Nephron progenitor cell (in vitro differentiated cells): Measurements from ENCODE around the gene UBLCP1.
"Not testable (repeated sequence)": the region's sequence is repeated elsewhere in the genome, so short reads cannot be mapped to it uniquely, and the experiment has no call there.

Experiments
- DNase-seq: peaks from one replicate; pipeline ENCODE4 v3.0.0; 2021
- H3K27ac Mint-ChIP-seq: 2 replicates; pipeline ENCODE4 v1.8.0; 2021; ENCODE audit warnings: mild to moderate bottlenecking, moderate library complexity, mixed read lengths
- H3K27me3 Mint-ChIP-seq: 2 replicates; pipeline ENCODE4 v1.8.0; 2021; ENCODE audit warnings: mild to moderate bottlenecking, low read depth, mixed read lengths; ENCODE audit not compliant: poor library complexity
- H3K36me3 Mint-ChIP-seq: 2 replicates; pipeline ENCODE4 v1.8.0; 2021; ENCODE audit warnings: low read depth, mixed read lengths
- H3K4me1 Mint-ChIP-seq: 2 replicates; pipeline ENCODE4 v1.8.0; 2021; ENCODE audit warnings: mixed read lengths
- H3K4me3 Mint-ChIP-seq: 2 replicates; pipeline ENCODE4 v1.8.0; 2021; ENCODE audit warnings: mild to moderate bottlenecking, moderate library complexity, mixed read lengths
- H3K9me3 Mint-ChIP-seq: 2 replicates; pipeline ENCODE4 v1.8.0; 2021; ENCODE audit warnings: mild to moderate bottlenecking, moderate library complexity, mixed read lengths
- CTCF ChIP-seq: fragments of 200-600 bp; sonication (generic); IDR thresholded peaks from 2 replicates; pipeline ENCODE4 v1.5.0; 2021; ENCODE audit warnings: antibody characterized with exemption

UBLCP1 gene

GRCh38 chr5:159230657-159231056 is 32.4 kb upstream of the UBLCP1 start:
- DNase-seq = no peak
- H3K36me3 Mint-ChIP-seq = no peaks in the 10 kb centered on the region
- peaks cover 29% of the 10 kb centered on the region for H3K27me3 Mint-ChIP-seq
- H3K27ac Mint-ChIP-seq = no peak overlapping the region
- no peaks in the 10 kb centered on the region for H3K9me3 Mint-ChIP-seq
- no peak overlapping the region for H3K4me3 Mint-ChIP-seq
- no peaks in the 10 kb centered on the region for H3K4me1 Mint-ChIP-seq
- TF ChIP-seq CTCF = no peak

DNA sequence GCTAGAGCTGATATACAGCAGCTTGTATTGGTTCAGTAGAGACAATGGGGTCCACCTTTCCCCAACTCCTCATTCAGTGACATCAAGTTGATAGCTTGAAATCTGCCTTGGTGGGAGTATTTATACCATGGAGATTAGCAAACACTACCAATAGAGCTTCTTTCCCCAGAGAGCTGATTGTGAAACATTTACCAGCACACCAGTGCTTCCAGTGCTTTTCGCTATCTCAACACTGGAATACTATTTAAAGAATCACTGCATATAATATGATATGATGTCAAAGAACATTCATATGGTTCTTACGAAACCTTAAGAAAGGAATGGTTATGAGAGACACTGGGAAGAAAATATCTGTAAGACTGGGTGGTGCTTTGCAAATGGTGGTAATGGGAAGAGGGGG is 31.9 kb upstream of the UBLCP1 start:
- H3K27ac Mint-ChIP-seq = no peak overlapping the region
- H3K4me1 Mint-ChIP-seq = no peaks in the 10 kb centered on the region
- DNase-seq = no peak
- no peak overlapping the region for H3K4me3 Mint-ChIP-seq
- H3K27me3 Mint-ChIP-seq = peaks cover 29% of the 10 kb centered on the region
- no peaks in the 10 kb centered on the region for H3K36me3 Mint-ChIP-seq
- no peaks in the 10 kb centered on the region for H3K9me3 Mint-ChIP-seq
- TF ChIP-seq CTCF = no peak

- not testable (repeated sequence) for DNase-seq, H3K9me3 Mint-ChIP-seq, H3K4me3 Mint-ChIP-seq, H3K36me3 Mint-ChIP-seq, H3K27ac Mint-ChIP-seq, H3K4me1 Mint-ChIP-seq
- H3K27me3 Mint-ChIP-seq = peaks cover 45% of the 10 kb centered on the region
Measured at GRCh38 chr5:159235871-159236520, 27.1 kb upstream of the UBLCP1 start.

- no peaks in the 10 kb centered on the region for H3K9me3 Mint-ChIP-seq
- H3K27me3 Mint-ChIP-seq = peaks cover 52% of the 10 kb centered on the region
- H3K4me3 Mint-ChIP-seq = no peak overlapping the region
- no peaks in the 10 kb centered on the region for H3K4me1 Mint-ChIP-seq
- H3K36me3 Mint-ChIP-seq = no peaks in the 10 kb centered on the region
- H3K27ac Mint-ChIP-seq = no peak overlapping the region
- no peak for DNase-seq
- no peak for TF ChIP-seq CTCF
Measured at GRCh38 chr5:159240301-159240870, 22.7 kb upstream of the UBLCP1 start.

- no peak for DNase-seq
- Mint-ChIP-seq H3K36me3 (no peaks in the 10 kb centered on the region), H3K27ac (no peak overlapping the region), H3K4me1 (no peaks in the 10 kb centered on the region), H3K9me3 (no peaks in the 10 kb centered on the region), H3K27me3 (peaks cover 58% of the 10 kb centered on the region), H3K4me3 (no peak overlapping the region)
- no peak for TF ChIP-seq CTCF
Measured at GRCh38 chr5:159241946-159242552, 21.0 kb upstream of the UBLCP1 start.

GRCh38 chr5:159242656-159243055 is 20.4 kb upstream of the UBLCP1 start:
- no peak overlapping the region for H3K27ac Mint-ChIP-seq
- TF ChIP-seq CTCF = no peak
- H3K9me3 Mint-ChIP-seq = no peaks in the 10 kb centered on the region
- no peak overlapping the region for H3K4me3 Mint-ChIP-seq
- H3K36me3 Mint-ChIP-seq = no peaks in the 10 kb centered on the region
- peaks cover 64% of the 10 kb centered on the region for H3K27me3 Mint-ChIP-seq
- DNase-seq = no peak
- no peaks in the 10 kb centered on the region for H3K4me1 Mint-ChIP-seq
